HEK293T (cell line): ENCODE measurements around the gene FGF14.

ENCODE experiments used
- ARNT ChIP-seq: fragments of 450-650 bp; IDR thresholded peaks from 2 replicates; pipeline ENCODE4 v1.6.1; 2017; ENCODE audit warnings: mild to moderate bottlenecking
- BHLHE40 ChIP-seq: fragments of 450-650 bp; IDR thresholded peaks from 2 replicates; pipeline ENCODE4 v1.6.1; 2016; ENCODE audit warnings: mild to moderate bottlenecking, moderate library complexity, borderline replicate concordance
- ELF4 ChIP-seq: fragments of 450-650 bp; IDR thresholded peaks from 2 replicates; pipeline ENCODE4 v1.6.1; 2017; ENCODE audit warnings: antibody characterized with exemption
- FOXA1 ChIP-seq: fragments of 450-650 bp; IDR thresholded peaks from 2 replicates; pipeline ENCODE4 v1.6.1; 2016; ENCODE audit warnings: mild to moderate bottlenecking
- FOXM1 ChIP-seq: fragments of 450-650 bp; IDR thresholded peaks from 2 replicates; pipeline ENCODE4 v1.6.1; 2017; ENCODE audit warnings: mild to moderate bottlenecking, borderline replicate concordance
- L3MBTL2 ChIP-seq: fragments of 450-650 bp; conservative IDR thresholded peaks from 2 replicates; pipeline ENCODE4 v1.6.1; 2016; ENCODE audit warnings: mild to moderate bottlenecking
- SP1 ChIP-seq: fragments of 450-650 bp; IDR thresholded peaks from 2 replicates; pipeline ENCODE4 v1.6.1; 2017
- TARDBP ChIP-seq: fragments of 450-650 bp; IDR thresholded peaks from 2 replicates; pipeline ENCODE4 v1.6.1; 2016
- ZNF384 ChIP-seq: fragments of 450-650 bp; IDR thresholded peaks from 2 replicates; pipeline ENCODE4 v1.6.1; 2016

DNA sequence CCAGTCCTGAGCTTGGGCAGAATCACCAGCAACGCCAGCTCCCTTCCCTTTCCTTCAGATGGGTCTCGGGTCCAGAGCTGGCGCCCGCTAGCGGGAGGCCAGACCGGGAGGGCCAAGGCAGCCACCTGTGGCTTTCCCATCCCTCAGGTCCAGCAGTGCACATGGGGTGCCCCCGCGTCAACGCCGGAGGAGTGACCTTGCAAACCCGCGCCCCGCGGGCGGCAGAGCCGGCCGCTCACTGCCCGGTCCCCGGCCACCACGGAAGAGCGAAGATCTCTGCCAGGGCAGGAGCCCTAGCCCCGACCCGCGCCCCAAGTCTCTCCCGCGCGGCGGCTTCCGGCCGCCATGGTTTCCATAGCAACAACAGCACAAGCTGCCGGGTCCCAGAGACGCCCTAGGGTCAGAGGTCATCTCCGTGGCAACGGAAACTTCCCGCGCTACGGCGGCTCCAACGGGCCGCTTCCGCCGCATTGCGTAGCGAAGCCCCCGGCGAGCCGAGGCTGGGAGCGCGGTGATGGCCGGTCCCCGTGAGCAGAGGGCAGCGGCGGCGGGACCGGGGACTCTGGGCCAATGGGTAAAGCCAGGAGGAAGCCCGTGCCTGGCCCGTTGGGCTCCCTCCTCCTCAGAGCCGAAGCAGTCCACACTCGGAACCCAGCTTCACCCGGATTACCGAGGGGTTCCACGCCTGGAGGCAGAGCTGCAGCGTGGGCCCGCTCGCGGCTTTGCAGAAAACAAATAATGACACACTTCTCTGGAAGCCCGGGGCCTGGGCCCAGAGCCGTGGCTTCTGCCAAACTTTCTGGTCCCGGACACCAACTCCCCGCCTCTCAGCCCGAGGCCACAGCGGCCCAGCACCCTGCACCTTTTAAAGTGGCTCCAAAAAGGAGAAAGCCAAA lies 7.4 kb downstream of the FGF14 start:
- TF ChIP-seq BHLHE40 (no peak), ELF4 (no peak), FOXM1 (no peak), L3MBTL2 (peak; percentile 60), TARDBP (no peak), ZNF384 (no peak), FOXA1 (no peak), ARNT (no peak), SP1 (no peak)
